ENCODE measurements around the gene ACSS1. TPM values are rescaled to one million over a fixed set of nuclear protein-coding genes. Genes with fewer than 3 reads are reported as not detected.

The ACSS1 gene
- total RNA-seq, 1 donor: 1.4 TPM

DNA sequence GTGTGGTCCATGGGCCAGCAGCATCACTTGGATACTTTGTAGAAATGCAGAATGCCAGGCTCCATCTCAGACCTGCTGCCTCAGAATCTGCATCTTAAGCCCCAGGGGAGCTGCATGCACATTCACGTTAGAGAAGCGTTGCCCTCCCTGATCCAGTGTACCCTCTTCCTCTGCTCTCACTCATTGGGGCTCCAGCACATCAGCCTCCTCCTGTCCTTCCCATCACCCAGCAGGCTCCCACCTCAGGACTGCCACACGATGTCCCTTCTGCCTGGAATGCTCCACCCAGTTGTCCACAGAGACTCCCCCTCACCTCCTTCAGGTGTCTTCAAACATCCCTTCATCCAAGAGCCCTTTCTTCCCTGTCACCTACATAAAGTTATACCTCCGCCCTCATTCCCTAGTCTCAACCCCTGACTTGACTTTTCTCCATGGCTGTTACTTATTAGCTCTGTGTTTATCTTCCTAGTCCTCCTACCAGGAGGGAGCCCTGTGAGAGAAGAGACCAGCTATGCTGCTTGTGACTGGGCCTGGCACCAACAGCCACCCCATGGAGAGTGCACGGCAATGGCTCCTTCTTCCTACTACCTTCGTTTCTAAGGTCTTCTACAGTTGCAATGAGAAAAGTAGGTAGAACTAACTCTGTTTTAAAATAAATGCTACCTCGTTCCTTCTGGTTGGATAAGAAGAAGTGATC is 3.3 kb upstream of the ACSS1 start:
- DNase-seq (ENCODE audit: insufficient read length, low spot score, missing footprints): peak; percentile 56
- Histone ChIP-seq H3K27ac (ENCODE audit: low read depth, low read length) (no peak overlapping the region), H2AFZ (ENCODE audit: low read length) (no peak overlapping the region), H3K4me2 (ENCODE audit: insufficient read depth, low read length) (no peak overlapping the region), H3K9me3 (ENCODE audit: low read depth, low read length) (no peaks in the 10 kb centered on the region), H3K36me3 (ENCODE audit: insufficient read depth, low read length) (no peaks in the 10 kb centered on the region), H3K4me3 (ENCODE audit: insufficient read depth, low read length) (no peak overlapping the region), H3K79me2 (ENCODE audit: insufficient read depth, low read length) (no peaks in the 10 kb centered on the region), H4K20me1 (ENCODE audit: insufficient read depth, low read length) (no peaks in the 10 kb centered on the region), H3K4me1 (ENCODE audit: insufficient read depth, low read length) (peaks cover 16% of the 10 kb centered on the region), H3K27me3 (ENCODE audit: insufficient read depth, low read length) (peaks cover 76% of the 10 kb centered on the region)
- TF ChIP-seq, protein P1, sequence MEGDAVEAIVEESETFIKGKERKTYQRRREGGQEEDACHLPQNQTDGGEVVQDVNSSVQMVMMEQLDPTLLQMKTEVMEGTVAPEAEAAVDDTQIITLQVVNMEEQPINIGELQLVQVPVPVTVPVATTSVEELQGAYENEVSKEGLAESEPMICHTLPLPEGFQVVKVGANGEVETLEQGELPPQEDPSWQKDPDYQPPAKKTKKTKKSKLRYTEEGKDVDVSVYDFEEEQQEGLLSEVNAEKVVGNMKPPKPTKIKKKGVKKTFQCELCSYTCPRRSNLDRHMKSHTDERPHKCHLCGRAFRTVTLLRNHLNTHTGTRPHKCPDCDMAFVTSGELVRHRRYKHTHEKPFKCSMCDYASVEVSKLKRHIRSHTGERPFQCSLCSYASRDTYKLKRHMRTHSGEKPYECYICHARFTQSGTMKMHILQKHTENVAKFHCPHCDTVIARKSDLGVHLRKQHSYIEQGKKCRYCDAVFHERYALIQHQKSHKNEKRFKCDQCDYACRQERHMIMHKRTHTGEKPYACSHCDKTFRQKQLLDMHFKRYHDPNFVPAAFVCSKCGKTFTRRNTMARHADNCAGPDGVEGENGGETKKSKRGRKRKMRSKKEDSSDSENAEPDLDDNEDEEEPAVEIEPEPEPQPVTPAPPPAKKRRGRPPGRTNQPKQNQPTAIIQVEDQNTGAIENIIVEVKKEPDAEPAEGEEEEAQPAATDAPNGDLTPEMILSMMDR (IDR thresholded peaks at IDR 0.05; ENCODE audit: extremely low read depth, low read depth, low read length): no peak

DNA sequence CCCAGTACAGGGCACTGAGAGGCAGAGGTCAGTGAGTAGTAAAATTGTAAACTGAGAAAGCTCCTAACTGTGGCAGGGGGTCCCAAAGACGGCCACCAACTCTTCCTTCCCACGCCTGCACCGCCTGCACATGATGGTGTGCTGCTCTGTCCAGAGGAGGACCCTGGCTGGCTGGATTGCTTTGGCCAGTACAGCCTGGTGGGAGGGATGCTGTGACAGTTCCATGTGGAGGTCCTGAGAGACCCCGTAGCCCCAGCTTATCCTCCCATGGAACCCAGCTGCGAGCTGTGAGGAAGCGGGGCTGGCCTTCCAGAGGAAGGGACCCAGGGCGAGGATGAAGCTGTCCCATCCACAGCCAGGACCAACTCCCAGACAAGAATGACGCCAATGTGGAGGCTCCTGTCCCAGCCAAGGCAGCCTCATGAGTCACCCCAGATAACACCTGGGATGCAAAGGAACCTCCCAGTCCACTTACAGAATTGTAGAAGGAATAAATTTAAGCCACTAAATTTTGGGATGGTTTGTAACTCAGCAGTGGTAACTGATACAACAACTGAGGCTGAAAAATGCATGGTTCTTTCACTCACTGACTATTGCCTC is 2.0 kb upstream of the ACSS1 start:
- H3K27me3 ChIP-seq (ENCODE audit: insufficient read depth, low read length): peaks cover 65% of the 10 kb centered on the region
- H3K9me3 ChIP-seq (ENCODE audit: low read depth, low read length): no peaks in the 10 kb centered on the region
- TF ChIP-seq, protein P1 (IDR thresholded peaks at IDR 0.05; ENCODE audit: extremely low read depth, low read depth, low read length): no peak
- H3K36me3 ChIP-seq (ENCODE audit: insufficient read depth, low read length): no peaks in the 10 kb centered on the region
- H3K79me2 ChIP-seq (ENCODE audit: insufficient read depth, low read length): no peaks in the 10 kb centered on the region
- H3K27ac ChIP-seq (ENCODE audit: low read depth, low read length): no peak overlapping the region
- no peak overlapping the region for H3K4me3 ChIP-seq (ENCODE audit: insufficient read depth, low read length)
- H2AFZ ChIP-seq (ENCODE audit: low read length): no peak overlapping the region
- H3K4me2 ChIP-seq (ENCODE audit: insufficient read depth, low read length): no peak overlapping the region
- DNase-seq (ENCODE audit: insufficient read length, low spot score, missing footprints): peak; percentile 26
- H4K20me1 ChIP-seq (ENCODE audit: insufficient read depth, low read length): peaks cover 6% of the 10 kb centered on the region
- H3K4me1 ChIP-seq (ENCODE audit: insufficient read depth, low read length): peaks cover 22% of the 10 kb centered on the region

DNA sequence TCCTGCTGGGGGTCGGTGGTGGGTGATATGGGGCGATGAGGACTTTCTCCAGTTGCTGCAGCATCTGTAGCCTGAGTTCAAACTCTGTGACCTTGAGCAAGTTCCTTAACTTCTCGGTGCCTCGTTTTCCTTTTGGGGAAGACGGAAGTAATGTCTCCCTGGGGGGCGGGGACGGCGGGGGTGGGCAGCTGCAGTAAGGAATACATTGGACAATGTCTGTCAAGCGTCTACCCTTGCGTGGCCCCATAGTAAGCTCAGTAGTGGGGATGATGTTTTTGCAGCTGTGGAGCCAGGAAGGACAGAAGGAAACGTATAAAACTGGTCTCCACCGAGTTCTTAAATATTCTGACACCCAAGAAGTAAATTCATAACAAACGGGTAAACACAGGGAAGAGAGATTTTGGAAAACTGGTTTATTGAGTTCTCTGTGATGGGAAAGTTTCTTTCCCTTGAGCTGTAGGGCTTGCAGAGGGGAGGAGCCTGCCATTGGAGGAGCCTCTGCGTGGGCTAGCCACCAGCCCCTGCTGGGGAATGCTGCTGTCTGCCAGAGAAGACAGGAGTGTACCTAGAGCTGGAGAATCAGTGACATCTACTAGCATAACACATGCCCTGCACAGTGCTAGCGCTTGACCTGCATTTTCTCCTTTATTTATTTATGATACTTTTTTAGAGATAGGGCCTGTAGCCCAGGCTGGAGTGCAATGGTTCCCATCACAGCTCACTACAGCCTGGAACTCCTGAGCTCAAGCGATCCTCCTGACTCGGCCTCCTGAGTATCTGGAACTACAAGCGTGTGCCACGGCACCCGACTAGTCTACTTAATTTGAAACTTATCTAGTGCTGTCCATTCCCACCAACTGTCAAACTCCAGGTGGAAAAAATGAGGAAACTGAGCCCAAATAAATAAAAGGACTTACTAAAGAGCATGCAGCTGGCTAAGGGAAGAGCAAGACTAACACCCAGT is 1.2 kb upstream of the ACSS1 start:
- TF ChIP-seq, protein P1 (IDR thresholded peaks at IDR 0.05; ENCODE audit: extremely low read depth, low read depth, low read length): no peak
- Histone ChIP-seq H3K79me2 (ENCODE audit: insufficient read depth, low read length) (no peaks in the 10 kb centered on the region), H3K36me3 (ENCODE audit: insufficient read depth, low read length) (no peaks in the 10 kb centered on the region), H2AFZ (ENCODE audit: low read length) (peak overlapping the region; percentile 59), H3K4me2 (ENCODE audit: insufficient read depth, low read length) (peak overlapping the region; percentile 86), H3K27me3 (ENCODE audit: insufficient read depth, low read length) (peaks cover 58% of the 10 kb centered on the region), H3K4me1 (ENCODE audit: insufficient read depth, low read length) (peaks cover 22% of the 10 kb centered on the region), H3K27ac (ENCODE audit: low read depth, low read length) (no peak overlapping the region), H4K20me1 (ENCODE audit: insufficient read depth, low read length) (peaks cover 6% of the 10 kb centered on the region), H3K4me3 (ENCODE audit: insufficient read depth, low read length) (peak overlapping the region; percentile 73), H3K9me3 (ENCODE audit: low read depth, low read length) (no peaks in the 10 kb centered on the region)
- DNase-seq (ENCODE audit: insufficient read length, low spot score, missing footprints): peak; percentile 82
